GM18519 (cell line): Measurements from ENCODE around the gene LRRC63.
"Not testable (repeated sequence)": the region's sequence is repeated elsewhere in the genome, so short reads cannot be mapped to it uniquely, and the experiment has no call there.

Experiments used
- ATAC-seq: cut with Tn5 transposase; IDR thresholded peaks from one replicate; pipeline ENCODE4 v1.9.1; 2021; ENCODE audit warnings: mild to moderate bottlenecking, moderate library complexity; ENCODE audit not compliant: unreplicated experiment, low FRiP score

Gene LRRC63

DNA sequence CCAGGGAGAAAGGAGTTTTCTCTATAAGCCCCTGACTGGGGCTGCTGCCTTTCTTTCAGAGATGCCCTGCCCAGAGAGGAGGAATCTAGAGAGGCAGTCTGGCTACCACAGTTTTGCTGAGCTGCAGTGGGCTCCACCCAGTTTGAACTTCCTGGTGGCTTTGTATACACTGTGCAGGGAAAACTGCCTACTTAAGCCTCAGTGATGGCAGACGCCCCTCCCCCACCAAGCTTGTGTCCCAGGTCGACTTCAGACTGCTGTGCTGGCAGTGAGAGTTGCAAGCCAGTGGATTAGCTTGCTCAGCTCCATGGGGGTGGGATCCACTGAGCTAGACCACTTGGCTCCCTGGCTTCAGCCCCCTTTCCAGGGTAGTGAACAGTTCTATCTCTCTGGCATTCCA lies 8.5 kb downstream of the LRRC63 start:
- ATAC-seq = not testable (repeated sequence)

DNA sequence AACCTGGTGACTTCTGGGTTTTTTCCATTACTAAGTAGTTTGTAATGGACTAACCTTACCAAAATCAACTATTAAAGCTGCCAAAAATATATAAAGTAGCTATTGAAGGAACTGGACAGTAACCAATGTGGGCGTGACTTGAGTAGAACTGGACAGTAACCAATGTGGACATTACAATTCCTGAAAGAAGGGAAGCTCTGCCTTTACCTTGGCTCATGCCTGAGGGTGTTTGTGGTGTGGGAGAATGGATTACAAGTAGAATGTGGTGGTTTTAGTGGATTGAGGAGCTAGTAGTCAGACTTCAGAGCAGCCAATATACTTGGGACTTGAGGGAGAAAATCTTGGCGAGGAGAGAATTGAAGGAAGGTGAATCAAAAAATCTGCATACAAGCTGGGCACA lies 17.5 kb downstream of the LRRC63 start:
- no peak for ATAC-seq

DNA sequence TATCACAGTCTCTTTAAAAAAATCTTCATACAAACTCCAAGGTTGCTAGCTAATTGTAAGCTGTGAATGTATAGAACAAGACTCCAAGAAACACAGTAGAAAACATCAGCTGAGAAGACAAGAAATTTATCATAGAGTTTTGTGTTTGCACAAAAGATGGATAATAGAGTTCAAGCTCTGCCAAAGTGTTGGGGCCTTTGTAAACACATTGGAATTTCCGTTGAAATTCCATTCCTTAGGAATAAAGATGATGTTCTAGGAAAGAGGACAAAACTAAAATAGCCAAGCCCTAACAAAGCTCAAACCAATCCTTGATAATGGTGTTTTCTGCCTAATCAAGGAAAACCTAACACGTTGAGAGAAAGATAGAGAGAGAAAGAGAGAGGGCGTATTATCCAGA lies 20.6 kb downstream of the LRRC63 start:
- no peak for ATAC-seq

DNA sequence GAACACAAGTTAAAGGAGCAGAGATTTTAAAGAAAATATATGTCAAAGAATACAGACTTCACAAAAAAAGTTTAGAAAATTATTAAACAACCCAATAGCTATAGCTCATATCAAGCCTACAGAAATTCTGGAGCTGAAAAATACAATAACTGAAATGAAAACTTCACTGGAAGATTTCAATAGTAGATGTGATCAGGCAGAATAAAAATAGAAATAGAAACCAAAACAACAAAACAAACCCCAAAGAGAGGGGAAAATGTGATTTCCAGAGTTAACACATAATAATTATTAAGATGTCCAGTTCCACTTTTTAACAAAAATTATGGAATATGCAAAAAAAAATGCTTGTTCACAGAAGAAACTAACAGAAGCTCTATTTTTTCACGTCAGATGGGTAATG lies 23.6 kb downstream of the LRRC63 start:
- ATAC-seq = no peak

DNA sequence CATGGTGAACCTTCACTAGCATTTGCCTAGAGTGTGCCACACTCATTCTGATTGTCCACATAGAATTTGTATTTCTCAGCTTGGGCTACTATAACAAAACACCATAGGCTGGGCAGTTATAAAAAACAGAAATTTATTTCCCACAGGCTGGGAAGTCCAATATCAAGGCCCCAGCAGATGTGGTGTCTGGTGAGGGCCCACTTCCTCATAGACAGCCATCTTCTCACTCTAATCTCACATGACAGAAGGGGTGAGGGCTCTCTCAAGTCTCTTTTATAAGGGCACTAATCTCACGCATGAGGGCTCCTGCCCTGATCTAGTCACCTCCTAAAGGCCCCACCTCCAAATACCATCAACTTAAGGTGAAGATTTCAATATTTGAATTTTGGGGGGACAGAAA lies 53.6 kb downstream of the LRRC63 start:
- ATAC-seq = no peak

DNA sequence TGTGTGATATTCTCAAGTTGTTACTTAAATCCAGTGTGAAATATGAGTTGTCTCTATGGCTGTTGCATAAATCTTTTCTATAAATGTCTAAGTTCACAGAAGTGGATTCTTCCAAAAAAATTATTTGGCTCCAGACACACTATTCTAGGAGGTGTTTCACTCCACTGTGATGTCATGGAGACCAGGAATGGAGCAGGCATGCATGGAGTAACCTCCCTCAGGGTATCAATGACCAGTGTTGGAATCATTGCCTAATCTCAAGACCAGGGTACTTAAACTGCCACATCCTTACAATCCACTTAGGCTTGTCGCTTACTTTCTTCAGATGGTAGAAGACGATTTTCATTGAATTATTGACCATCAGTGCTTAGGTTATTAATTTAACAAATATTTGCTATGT lies 55.4 kb downstream of the LRRC63 start:
- no peak for ATAC-seq

DNA sequence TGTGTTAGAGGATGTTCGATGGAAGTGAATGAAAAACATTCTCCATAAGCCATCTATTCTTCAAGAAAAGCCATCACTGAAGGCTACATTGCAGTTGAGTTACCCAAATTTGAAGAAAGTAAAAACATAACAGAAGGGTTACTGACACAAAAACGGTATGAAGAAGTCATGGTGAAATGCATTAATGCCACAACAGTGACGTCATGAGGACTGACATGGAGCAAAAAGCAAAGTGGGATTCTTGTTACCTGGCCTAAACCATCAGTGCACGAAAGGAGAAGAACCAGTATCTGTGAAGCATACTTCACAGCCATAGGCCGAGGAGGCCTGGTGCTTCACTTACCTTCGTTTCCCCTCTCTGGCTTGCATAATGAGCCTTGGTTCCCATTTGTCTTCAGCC lies 58.7 kb downstream of the LRRC63 start:
- ATAC-seq = no peak

DNA sequence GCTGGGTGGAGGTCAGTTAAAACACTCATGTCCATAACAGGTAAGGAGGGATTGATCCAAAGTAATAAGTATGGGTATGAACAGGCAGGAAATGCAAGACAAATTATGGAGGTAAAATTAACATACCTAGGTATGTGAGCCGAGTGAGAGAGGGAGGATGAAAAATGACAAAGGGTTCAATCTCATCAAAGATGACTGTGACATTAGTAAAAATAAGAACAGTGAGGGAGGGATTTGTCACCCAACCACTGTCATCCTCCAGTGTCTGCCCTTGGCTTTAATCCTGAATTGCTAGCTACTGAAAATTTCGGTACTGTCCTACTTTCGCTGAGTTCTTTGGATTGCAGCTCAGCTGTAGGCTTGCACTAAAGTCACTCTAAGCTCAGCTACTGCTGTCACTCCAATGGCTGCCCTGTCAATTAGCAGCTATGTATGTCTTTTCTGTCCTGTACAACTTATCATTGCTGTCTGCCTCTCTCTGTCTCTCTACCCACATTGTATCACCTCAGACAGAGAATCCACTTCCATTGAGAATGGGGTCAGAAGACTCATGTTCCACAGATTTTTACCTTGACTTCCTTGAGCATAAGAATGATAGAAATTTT lies 62.5 kb downstream of the LRRC63 start:
- ATAC-seq = no peak

DNA sequence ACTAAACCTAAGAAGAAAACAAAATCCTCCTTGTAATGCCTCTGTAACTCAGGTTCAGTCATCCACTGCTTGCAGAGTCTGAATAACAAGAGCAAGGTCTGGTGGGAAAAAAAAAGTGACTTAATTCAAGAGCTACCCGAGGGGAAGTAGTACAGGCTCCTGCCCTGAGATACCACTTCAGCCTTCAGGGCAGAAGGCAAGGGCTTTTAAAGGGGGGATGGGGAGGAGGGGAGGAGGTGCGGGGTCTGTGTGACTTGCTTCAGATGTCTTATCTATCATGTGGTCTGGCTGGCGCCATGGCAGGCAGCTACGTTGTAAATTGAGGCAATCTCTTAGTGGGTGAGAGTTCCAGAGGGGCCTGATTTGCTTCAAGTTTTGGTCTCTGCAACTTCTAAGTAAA lies 66.7 kb downstream of the LRRC63 start:
- no peak for ATAC-seq

DNA sequence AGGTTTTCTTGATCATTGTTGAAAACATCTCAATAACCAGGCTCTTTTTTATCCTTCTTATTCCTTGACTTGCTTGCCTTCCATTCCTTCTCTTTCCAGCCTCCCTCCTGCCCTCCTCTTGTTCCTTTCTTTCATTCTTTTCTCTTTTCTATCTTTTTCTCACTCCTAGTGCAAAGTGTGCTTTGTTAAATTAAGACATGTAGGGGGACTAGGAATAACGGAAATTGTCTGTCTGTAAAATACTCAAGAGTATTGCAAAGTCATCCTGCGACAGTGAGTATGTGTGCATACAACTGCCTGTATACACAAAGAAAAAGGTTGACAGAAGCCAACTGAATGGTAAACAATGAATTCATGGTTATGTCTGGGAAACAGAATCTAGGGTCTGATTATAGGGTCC lies 70.1 kb downstream of the LRRC63 start:
- ATAC-seq = no peak

DNA sequence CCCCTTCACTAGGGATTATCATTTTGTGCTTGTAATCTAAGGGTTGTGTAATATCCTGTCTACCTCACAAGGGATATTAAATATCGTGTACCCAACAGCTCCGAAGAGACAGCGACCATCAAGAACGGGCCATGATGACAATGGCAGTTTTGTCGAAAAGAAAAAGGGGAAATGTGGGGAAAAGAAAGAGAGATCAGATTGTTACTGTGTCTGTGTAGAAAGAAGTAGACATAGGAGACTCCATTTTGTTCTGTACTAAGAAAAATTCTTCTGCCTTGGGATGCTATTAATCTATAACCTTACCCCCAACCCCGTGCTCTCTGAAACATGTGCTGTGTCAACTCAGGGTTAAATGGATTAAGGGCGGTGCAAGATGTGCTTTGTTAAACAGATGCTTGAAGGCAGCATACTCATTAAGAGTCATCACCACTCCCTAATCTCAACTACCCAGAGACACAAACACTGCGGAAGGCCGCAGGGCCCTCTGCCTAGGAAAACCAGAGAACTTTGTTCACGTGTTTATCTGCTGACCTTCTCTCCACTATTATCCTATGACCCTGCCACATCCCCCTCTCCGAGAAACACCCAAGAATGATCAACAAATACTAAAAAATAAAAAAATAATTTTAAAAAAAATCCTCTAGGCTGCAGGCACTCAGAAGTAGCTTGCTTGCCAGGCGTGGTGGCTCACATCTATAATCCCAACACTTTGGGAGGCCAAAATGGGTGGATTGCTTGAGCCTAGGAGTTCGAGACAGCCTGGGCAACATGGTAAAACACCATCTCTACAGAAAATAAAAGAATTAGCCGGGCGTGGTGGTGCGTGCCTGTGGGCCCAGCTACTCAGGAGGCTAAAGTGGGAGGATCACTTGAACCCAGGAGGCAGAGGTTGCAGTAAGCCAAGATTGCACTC lies 72.4 kb downstream of the LRRC63 start:
- ATAC-seq = not testable (repeated sequence)

DNA sequence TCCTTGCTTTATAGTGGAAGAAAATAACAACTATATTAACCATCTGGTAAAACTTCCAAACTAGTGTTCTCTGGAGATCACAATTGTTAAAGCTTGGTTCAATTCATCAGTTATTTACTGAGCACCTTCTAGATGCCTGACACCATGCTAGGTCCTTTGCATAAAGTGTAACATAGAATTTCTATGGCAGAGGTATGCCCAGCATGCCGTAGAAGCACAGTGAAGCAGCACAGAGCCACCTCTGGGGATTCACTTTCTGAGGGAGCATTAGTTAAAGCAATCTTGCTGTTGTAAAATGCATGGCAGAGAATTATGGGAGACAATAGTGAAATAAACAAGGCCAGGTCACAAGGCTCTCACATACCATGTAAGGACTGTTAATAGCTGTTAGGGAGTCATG lies 75.2 kb downstream of the LRRC63 start:
- no peak for ATAC-seq

DNA sequence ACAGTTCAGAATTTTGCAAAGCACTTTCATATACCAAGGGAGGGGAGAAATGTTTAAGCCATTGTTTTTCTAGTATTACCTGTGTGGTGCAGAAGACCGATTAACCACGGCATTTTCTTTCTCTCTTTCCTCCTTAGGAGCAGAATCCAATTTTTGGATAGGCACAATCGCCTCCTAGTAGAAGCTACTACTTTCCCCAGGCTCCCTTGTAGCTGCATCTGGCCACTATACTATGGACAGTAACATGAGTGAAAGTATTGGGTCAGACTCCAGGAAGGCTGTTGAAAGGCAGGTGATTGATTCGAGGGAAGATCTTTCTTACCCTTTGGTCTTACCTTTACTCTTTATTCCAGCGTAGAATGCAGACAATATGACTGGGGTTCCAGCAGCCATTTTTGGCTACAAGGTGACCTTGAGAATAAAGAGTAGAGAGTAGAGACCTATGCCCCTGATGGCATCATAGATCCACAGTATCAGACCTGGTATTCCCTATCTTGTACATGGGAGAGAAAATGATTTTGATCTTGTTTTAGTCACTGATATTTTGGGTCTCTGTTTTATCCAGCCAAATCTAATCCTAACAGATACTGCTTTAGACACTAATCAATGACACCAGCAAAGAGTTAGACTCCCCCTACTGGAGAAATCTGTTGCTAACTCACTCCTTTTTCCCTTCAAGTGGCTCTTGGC lies 77.0 kb downstream of the LRRC63 start:
- no peak for ATAC-seq

DNA sequence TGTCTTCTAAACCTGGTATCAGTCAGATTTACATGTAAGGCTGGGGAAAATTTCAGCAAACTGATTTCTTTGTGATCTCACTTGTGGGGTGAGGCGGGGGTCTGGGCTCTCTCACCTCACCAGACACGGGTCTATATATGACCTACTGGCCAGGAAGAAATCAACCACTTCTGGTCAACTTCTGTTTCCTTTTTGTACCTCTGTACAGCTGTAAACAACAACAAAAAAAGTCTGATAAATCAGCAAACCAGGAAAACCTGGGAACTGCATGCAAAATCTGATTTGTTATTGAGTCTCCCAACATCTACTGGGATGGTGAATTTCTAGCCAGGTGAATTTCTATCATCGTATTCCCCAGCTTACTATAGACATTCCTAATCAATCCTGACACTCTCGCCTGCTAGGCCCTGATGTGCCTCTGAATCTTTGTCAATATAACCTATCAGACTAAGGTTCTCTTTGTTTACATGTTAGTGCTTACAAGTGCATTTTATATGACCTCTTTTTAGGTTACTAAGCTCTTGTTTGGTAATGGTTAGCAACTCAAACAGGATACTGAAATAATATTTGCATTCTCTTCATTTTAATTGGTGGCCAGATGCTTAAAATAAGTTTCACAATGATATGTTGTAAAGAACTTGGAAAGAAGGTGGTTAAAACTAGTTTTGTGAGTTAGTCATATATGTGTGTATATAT lies 77.7 kb downstream of the LRRC63 start:
- ATAC-seq = no peak

DNA sequence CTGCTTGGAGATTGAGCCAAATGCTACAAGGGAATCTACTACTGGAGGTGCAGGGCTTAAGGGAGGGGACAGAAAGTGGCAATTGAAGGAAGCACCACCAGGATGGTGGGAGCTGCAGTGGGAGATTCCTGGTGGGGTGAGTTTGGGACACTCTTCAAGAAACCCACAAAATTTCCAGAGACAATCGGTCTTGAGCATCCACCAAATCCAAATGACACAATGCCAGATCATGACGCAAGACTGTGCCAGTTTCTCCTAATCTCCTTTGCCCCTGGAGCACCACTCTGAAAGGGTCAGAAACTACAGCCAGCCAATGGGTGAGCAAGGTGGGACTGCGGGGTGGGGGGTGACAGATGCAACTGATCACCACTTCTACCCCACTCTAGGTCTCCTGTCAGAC lies 78.7 kb downstream of the LRRC63 start:
- ATAC-seq = no peak

DNA sequence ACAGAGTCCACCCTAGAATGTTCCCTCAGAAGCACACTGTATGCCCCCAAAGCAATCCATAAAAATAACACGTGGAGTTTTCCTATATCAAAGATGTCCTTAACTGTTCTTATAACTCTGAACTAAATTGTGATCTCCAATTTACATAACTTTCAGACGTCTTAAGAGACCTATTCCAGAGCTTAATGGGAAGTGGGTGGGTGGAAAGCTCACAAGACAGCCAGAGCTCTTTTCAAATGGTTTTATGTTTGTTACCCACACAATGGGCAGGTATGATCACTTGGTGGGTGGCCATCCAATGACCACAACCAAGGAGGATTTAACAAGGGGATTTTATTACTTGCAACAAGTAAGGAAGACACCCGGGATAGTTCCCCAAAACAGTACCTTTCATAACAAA lies 81.7 kb downstream of the LRRC63 start:
- no peak for ATAC-seq

DNA sequence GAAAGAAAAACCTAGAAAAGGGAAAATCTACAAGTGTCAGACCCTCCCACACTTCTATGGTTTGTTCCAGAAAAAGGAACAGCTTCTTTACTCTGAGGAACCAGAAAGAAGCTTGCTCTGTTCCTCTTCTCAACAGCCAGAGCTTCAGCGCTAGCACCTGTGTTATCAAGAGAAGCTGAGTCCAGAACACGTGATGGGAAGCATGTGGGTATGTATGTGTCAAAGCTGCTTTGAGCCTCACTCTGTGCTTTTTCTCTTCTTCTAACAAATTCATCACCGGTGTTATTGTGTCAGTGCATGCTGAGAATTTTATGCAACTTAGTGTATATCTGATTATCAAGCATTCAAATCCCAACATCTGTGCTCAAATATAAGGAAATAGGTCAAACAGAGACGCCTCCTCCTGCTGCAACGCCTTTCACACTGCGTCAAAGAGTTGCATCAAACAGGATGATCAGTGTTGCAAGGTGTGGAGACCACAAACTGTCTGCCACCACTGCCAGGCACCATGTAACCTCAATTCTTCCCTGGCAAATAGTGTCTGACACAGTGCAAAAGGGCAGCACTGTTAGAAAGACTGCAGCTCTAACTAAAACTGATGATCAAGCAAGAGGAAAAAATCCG lies 83.9 kb downstream of the LRRC63 start:
- peak; percentile 57 for ATAC-seq

DNA sequence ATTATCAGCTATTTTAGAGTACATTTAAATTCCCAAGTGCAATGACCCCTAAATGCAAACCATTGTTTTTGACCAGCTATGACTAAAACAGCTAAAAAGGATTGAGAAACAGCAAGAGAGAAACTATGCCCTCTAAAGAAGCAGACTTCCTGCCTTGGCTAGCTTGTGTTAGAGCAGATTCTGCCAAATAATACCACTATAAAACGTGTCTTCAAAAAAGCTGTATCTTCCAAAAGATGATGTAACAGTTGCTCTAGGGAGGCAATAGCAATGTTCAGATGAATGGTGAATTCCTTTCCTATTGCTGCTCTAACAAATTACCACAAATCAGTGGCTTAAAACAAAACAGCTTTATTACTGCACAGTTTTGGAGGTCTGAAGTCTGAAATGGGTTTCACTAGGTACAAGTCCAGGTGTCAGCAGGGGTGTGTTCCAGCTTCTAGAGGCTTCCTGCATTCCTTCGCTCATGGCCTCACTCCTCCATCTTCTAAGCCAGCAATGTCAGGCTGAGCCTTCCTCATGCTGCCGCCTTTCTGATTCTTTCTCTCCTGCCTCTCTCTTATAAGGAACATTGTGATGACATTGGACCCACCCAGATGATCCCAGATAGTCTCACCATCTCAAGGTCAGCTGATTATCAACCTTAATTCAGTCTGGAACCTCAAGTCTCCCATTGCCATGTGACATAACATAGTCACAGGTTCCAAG lies 84.5 kb downstream of the LRRC63 start:
- ATAC-seq = peak; percentile 26

DNA sequence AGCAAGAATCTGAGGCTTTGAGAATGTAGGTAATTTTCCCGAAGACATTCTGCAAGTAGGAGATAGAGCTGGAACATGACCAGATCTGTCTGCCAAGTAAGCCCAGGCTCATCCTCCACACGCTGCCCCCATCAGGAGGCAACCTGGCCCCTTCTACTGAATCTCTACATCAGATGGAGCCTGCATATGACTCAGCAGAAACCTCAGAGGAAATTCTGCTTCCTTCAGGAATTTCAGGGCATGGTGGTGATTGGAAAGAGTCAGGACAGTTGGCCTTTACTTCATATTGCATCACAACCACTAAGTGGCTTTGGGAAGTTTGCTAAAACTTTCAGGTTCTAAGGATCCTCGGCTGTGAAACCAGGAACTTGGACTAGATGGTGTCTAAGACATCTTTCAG lies 85.2 kb downstream of the LRRC63 start:
- no peak for ATAC-seq

DNA sequence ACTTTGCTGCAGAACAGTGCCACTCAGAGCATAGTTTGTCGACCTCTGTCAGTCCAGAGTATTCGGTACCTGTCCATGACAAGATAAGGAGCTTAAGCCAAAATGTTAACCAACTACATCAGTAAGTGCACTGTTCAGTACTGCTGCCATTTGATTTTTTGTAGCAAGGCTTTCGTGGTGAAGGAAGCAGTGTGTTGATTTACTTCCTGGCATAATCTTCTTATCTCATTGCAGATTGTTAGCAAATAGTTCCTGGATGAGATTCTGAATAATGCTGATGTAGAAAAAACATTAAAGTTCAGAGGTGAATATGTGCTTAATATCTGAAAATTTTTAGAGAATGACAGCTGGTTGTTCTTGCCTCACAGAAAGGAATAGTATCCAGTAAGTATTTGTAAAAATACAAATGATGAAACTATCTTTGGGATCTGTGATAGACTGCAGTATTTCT lies 85.7 kb downstream of the LRRC63 start:
- ATAC-seq = no peak
